Measurements from ENCODE around the gene SAV1. TPM values are rescaled to one million over a fixed set of nuclear protein-coding genes. Genes with fewer than 3 reads are reported as not detected.

SAV1 gene
- total and polyA plus RNA-seq, 2 experiments from 2014 or later: 17.4 to 19.0 TPM

- Histone ChIP-seq H3K27ac (no peak overlapping the region), H3K4me2 (no peak overlapping the region), H3K4me1 (ENCODE audit: insufficient read depth) (peaks cover 14% of the 10 kb centered on the region), H3K27me3 (no peaks in the 10 kb centered on the region), H3K36me3 (replicated peaks; ENCODE audit: insufficient read depth, low read depth) (no peaks in the 10 kb centered on the region), H2AFZ (no peak overlapping the region), H4K20me1 (ENCODE audit: insufficient read depth, poor library complexity, severe bottlenecking) (no peaks in the 10 kb centered on the region), H3K79me2 (peaks cover 46% of the 10 kb centered on the region), H3K9me2 (replicated peaks; ENCODE audit: insufficient read depth) (no peaks in the 10 kb centered on the region), H3K9me3 (ENCODE audit: low read depth) (no peaks in the 10 kb centered on the region), H3K4me3 (no peak overlapping the region)
- WGBS (ENCODE audit: low lambda C conversion rate, missing lambda C conversion rate): 91% methylated on average over 6 of the region's 6 CpGs
- no peak for DNase-seq (ENCODE audit: low spot score)
- TF ChIP-seq CTCF (IDR thresholded peaks at IDR 0.05; ENCODE audit: poor library complexity) (no peak), EZH2phosphoT487 (IDR thresholded peaks at IDR 0.05; ENCODE audit: low read depth, severe bottlenecking, unreplicated experiment) (no peak), EZH2 (IDR thresholded peaks at IDR 0.05; ENCODE audit: borderline replicate concordance) (no peak)
Measured at GRCh38 chr14:50659327-50659974, 8.7 kb downstream of the SAV1 start.

GRCh38 chr14:50658203-50658602 lies 9.9 kb downstream of the SAV1 start:
- Histone ChIP-seq H3K9me2 (replicated peaks; ENCODE audit: insufficient read depth) (no peaks in the 10 kb centered on the region), H3K4me2 (peak overlapping the region; percentile 14), H4K20me1 (ENCODE audit: insufficient read depth, poor library complexity, severe bottlenecking) (no peaks in the 10 kb centered on the region), H3K4me1 (ENCODE audit: insufficient read depth) (peaks cover 14% of the 10 kb centered on the region), H3K27me3 (no peaks in the 10 kb centered on the region), H3K79me2 (peaks cover 44% of the 10 kb centered on the region), H2AFZ (no peak overlapping the region), H3K27ac (peak overlapping the region; percentile 34), H3K36me3 (replicated peaks; ENCODE audit: insufficient read depth, low read depth) (no peaks in the 10 kb centered on the region), H3K9me3 (ENCODE audit: low read depth) (no peaks in the 10 kb centered on the region), H3K4me3 (no peak overlapping the region)
- TF ChIP-seq EZH2 (IDR thresholded peaks at IDR 0.05; ENCODE audit: borderline replicate concordance): no peak
- no peak for TF ChIP-seq EZH2phosphoT487 (IDR thresholded peaks at IDR 0.05; ENCODE audit: low read depth, severe bottlenecking, unreplicated experiment)
- TF ChIP-seq CTCF (IDR thresholded peaks at IDR 0.05; ENCODE audit: poor library complexity): no peak
- DNase-seq (ENCODE audit: low spot score): no peak
- WGBS (ENCODE audit: low lambda C conversion rate, missing lambda C conversion rate): 36% methylated on average over 6 of the region's 6 CpGs

- H3K27me3 ChIP-seq: no peaks in the 10 kb centered on the region
- H3K9me3 ChIP-seq (ENCODE audit: low read depth): no peaks in the 10 kb centered on the region
- no peak overlapping the region for H3K4me3 ChIP-seq
- peaks cover 49% of the 10 kb centered on the region for H3K79me2 ChIP-seq
- H3K9me2 ChIP-seq (replicated peaks; ENCODE audit: insufficient read depth): no peaks in the 10 kb centered on the region
- no peaks in the 10 kb centered on the region for H4K20me1 ChIP-seq (ENCODE audit: insufficient read depth, poor library complexity, severe bottlenecking)
- peaks cover 14% of the 10 kb centered on the region for H3K4me1 ChIP-seq (ENCODE audit: insufficient read depth)
- WGBS (ENCODE audit: low lambda C conversion rate, missing lambda C conversion rate): 65% methylated on average over 2 of the region's 2 CpGs
- DNase-seq (ENCODE audit: low spot score): no peak
- TF ChIP-seq EZH2 (IDR thresholded peaks at IDR 0.05; ENCODE audit: borderline replicate concordance): no peak
- TF ChIP-seq EZH2phosphoT487 (IDR thresholded peaks at IDR 0.05; ENCODE audit: low read depth, severe bottlenecking, unreplicated experiment): no peak
- no peak for TF ChIP-seq CTCF (IDR thresholded peaks at IDR 0.05; ENCODE audit: poor library complexity)
- no peak overlapping the region for H2AFZ ChIP-seq
- H3K4me2 ChIP-seq: peak overlapping the region; percentile 14
- no peaks in the 10 kb centered on the region for H3K36me3 ChIP-seq (replicated peaks; ENCODE audit: insufficient read depth, low read depth)
- H3K27ac ChIP-seq: peak overlapping the region; percentile 34
Measured at GRCh38 chr14:50657753-50658152, 10.4 kb downstream of the SAV1 start.

Data from hepatocyte (in vitro differentiated cells).